Heart right ventricle (tissue), 16 donors: ENCODE measurements around the gene NCR3LG1. TPM values are rescaled to one million over a fixed set of nuclear protein-coding genes. Genes with fewer than 3 reads are reported as not detected.
A peak's percentile ranks its signal among the peaks of the same experiment; 100 is the strongest.

Experiments used
- ATAC-seq, 8 donors: fragments of 200-7000 bp; cut with Tn5 transposase; one replicate each; pipeline ENCODE4 v1.9.1; 2020; ENCODE audit warnings: mild to moderate bottlenecking in 8 of 8, moderate library complexity in 8 of 8, moderate number of reproducible peaks in 1 of 8
- DNase-seq, 2 donors: peaks; one replicate each; pipeline ENCODE4 v3.0.0-alpha.2; 2020
- H3K27ac ChIP-seq, 10 donors: fragments of 200-600 bp; sonication (generic) in 2 of 10; one replicate each; pipeline versions ENCODE4 v1.5.0 to v1.8.0; 2020 to 2022; ENCODE audit warnings: mild to moderate bottlenecking in 3 of 10
- H3K27me3 ChIP-seq, 7 donors: fragments of 200-600 bp; one replicate each; pipeline ENCODE4 v1.8.0; 2021 to 2022; ENCODE audit warnings: mild to moderate bottlenecking in 2 of 7
- H3K36me3 ChIP-seq, 9 donors: fragments of 200-600 bp; sonication (generic) in 1 of 9; one replicate each; pipeline versions ENCODE4 v1.5.0 to v1.8.0; 2020 to 2022; ENCODE audit warnings: mild to moderate bottlenecking in 2 of 9
- H3K4me1 ChIP-seq, 9 donors: fragments of 200-600 bp; sonication (generic) in 1 of 9; one replicate each; pipeline versions ENCODE4 v1.5.0 to v1.8.0; 2020 to 2022; ENCODE audit warnings: mild to moderate bottlenecking in 4 of 9
- H3K4me3 ChIP-seq, 10 donors: fragments of 200-600 bp; sonication (generic) in 2 of 10; one replicate each; pipeline versions ENCODE4 v1.5.0 to v1.8.0; 2020 to 2022; ENCODE audit warnings: mild to moderate bottlenecking in 7 of 10, moderate library complexity in 2 of 10
- H3K9me3 ChIP-seq, 11 donors: fragments of 200-600 bp in 10 of 11; sonication (generic) in 2 of 11; one replicate each; pipeline versions ENCODE4 v1.5.0 to v1.8.0; 2013 to 2022; ENCODE audit warnings: mild to moderate bottlenecking in 2 of 11, control low read depth in 1 of 11, moderate library complexity in 1 of 11
- CTCF ChIP-seq, 9 donors: fragments of 200-600 bp; sonication (generic) in 2 of 9; IDR thresholded peaks; one replicate each; pipeline versions ENCODE4 v1.5.0 to v1.8.0; 2021 to 2022; ENCODE audit warnings: antibody characterized with exemption in 9 of 9, mild to moderate bottlenecking in 5 of 9, moderate library complexity in 1 of 9
- WGBS, 2 donors: extraction: QIAGEN DNeasy Blood & Tissue Kit; methylation state at CpG; one replicate each; pipeline ENCODE4 v1.1.7; 2013; ENCODE audit warnings: inconsistent platforms in 1 of 2; 5-methylcytosine and 5-hydroxymethylcytosine counted together
- intact Hi-C, 10 donors: fragments of 100-400 bp; cut with DNase I; formaldehyde crosslinking; loops; one replicate each; pipeline versions ENCODE4 v1.11.1 to v1.14.2; 2022
- polyA plus RNA-seq, 2 donors: library from polyadenylated mRNA; stranded (reverse); fragments of 200-250 nt; gene quantifications; one replicate each; pipeline ENCODE4 v1.2.3, GENCODE V29; 2013
- total RNA-seq, 10 donors: library from RNA; stranded (reverse); fragmentation: NEBNext Ultra II Directional in 3 of 10; extraction: Animal tissue kit (Norgen Biotek cat#: 25700) in 3 of 10; gene quantifications; one replicate each; pipeline versions ENCODE4 v1.2.1 to v1.2.4, GENCODE V29; 2021 to 2023
- donor health status: Arrhythmogenic right ventricular cardiomyopathy.
- donor health status: ischemic (EF 13 %, LVEDD 7.1; RV severe dilation, severe dysfunction).
- donor health status: healthy with polysubstance abuse.
- donor health status: DM: no; HTN: yes; CAD: no.
- donor health status: DM: no; HTN: no; CAD: no.
- donor health status: ischemic (EF 25% LVEDD 6.9; RV normal size, moderate dysfunction).
- donor health status: ischemic (EF 25% LVEDD 5.7; RV mildly dilated, moderate dysfunction).
- donor health status: healthy.
- donor health status: DM: yes; HTN: yes; CAD: no.
- donor health status: Ischemic cardiomyopathy.
- donor health status: ischemic (EF 35%, LVEDD 5.7; RV mildly dilated, moderate dysfunction).
- donor health status: nonischemic (EF 11% LVEDD 7.7; RV severe dilation, severe dysfunction).
- donor health status: DM: yes; HTN: yes; CAD: no.
- donor health status: PGD.
- donor health status: ischemic (EF 29% LVEDD 5.4; RV normal size, mild dysfunction).
- donor health status: nonischemic (EF 23%, LVEDD 6.1; RV moderate dilation, normal function).

NCR3LG1 gene
- total and polyA plus RNA-seq, 12 donors, result 0.07 to 2.1 (median 1.1) TPM

- TF ChIP-seq CTCF (IDR thresholded peaks at IDR 0.05), result no peak
- Histone ChIP-seq H3K4me3 (no peak overlapping the region), H3K4me1 (peaks cover 0 to 37% (median 12%) of the 10 kb centered on the region in 9 donors), H3K9me3 (no peaks in the 10 kb centered on the region), H3K36me3 (no peaks in the 10 kb centered on the region), H3K27ac (no peak overlapping the region), H3K27me3 (peaks cover 0 to 27% (median 13%) of the 10 kb centered on the region in 7 donors)
- intact Hi-C loops, result no loop called here
- DNase-seq (no peak), ATAC-seq (no peak)
- 97 to 98% methylated on average over 20 of the region's 20 CpGs for WGBS, 2 donors
Observed at GRCh38 chr11:17387254-17387653, 35.7 kb downstream of the NCR3LG1 start.

- H3K9me3 ChIP-seq, result no peaks in the 10 kb centered on the region
- H3K4me1 ChIP-seq, result peaks cover 0 to 37% (median 12%) of the 10 kb centered on the region in 9 donors
- 93% methylated on average over 20 of the region's 20 CpGs for WGBS, 2 donors
- no peaks in the 10 kb centered on the region for H3K36me3 ChIP-seq
- ATAC-seq, result no peak
- no peak overlapping the region for H3K4me3 ChIP-seq
- no peak for DNase-seq
- intact Hi-C loops, result no loop called here
- peaks cover 0 to 27% (median 13%) of the 10 kb centered on the region in 7 donors for H3K27me3 ChIP-seq
- no peak overlapping the region for H3K27ac ChIP-seq
- no peak for TF ChIP-seq CTCF (IDR thresholded peaks at IDR 0.05)
Observed at GRCh38 chr11:17387811-17388210, 36.2 kb downstream of the NCR3LG1 start.

GRCh38 chr11:17388609-17389210 lies 37.1 kb downstream of the NCR3LG1 start, which contains the start of gene KCNJ11:
Gene KCNJ11 (minus strand): TSS chr11:17388659. CDS start chr11:17388091, 568 bp downstream.
- WGBS, 2 donors, result 3% methylated on average over 53 of the region's 53 CpGs
- ATAC-seq, result peak in 2 of 8 donors; percentile 9 to 26
- no peak for DNase-seq

More at GRCh38 chr11:17388609-17389210, 37.1 kb downstream of the NCR3LG1 start, which contains the start of gene KCNJ11:
- H3K4me3 ChIP-seq, result peak within 1 kb of the TSS; percentile 6 to 62 (median 56)
- peak within 1 kb of the TSS in 8 of 10 donors; percentile 47 to 73 (median 59) for H3K27ac ChIP-seq
- intact Hi-C loops, result no loop called here
- peaks cover 0 to 27% (median 13%) of the 10 kb centered on the region in 7 donors for H3K27me3 ChIP-seq
- no peaks in the 10 kb centered on the region for H3K9me3 ChIP-seq
- no peaks in the 10 kb centered on the region for H3K36me3 ChIP-seq
- TF ChIP-seq CTCF (IDR thresholded peaks at IDR 0.05), result no peak
- peaks cover 0 to 37% (median 6%) of the 10 kb centered on the region in 9 donors for H3K4me1 ChIP-seq
